NCI-H1092 treated with DMSO at 0.1 percent for 48 hours (cell line): ENCODE measurements around the gene PDZD7.
"Not testable (repeated sequence)": the region's sequence is repeated elsewhere in the genome, so short reads cannot be mapped to it uniquely, and the experiment has no call there.

Experiments used
- DNase-seq: peaks from one replicate; lab custom pipeline; 2025; lab: John Stamatoyannopoulos, UW

PDZD7 gene

DNA sequence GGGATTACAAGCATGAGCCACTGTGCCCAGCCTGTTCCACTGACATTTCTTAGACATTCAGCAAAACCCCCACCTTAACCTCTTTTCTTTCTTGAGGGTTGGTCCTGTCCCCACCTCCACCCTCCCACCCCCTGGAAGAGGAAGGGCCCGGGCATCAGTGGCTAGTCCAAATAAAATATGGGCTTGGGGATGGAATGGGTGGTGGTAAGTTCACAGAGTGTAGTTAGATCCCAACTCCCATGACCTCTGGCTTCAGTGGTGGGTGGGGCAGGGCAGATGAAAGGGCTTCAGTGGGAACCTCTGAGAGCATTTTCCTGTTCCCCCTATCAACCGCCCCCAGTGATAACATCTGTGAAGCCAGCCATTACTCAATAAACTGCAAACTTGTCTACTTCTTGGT, 9.9 kb upstream of the PDZD7 start:
- DNase-seq = no peak

GRCh38 chr10:101040061-101040460, 9.1 kb upstream of the PDZD7 start:
- DNase-seq = no peak

- no peak for DNase-seq
Observed at GRCh38 chr10:101038484-101038883, 7.6 kb upstream of the PDZD7 start.

DNA sequence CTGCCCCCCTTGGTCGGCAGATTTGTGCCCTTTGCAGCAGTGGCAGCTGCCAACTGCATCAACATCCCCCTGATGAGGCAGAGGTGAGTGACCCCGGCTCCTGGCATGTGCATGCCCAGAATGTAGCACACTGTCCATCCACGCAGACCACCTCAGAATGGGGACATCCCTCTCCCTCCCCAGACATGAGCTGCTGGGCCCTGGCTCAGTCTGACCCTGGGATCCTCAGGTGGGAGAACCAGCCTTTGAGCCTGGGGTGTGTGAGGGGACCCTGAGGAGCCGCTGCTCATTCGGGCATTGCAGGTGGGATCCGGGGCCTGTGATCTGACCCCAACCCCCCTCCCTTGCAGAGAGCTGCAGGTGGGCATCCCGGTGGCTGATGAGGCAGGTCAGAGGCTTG, 5.8 kb upstream of the PDZD7 start:
- no peak for DNase-seq

DNA sequence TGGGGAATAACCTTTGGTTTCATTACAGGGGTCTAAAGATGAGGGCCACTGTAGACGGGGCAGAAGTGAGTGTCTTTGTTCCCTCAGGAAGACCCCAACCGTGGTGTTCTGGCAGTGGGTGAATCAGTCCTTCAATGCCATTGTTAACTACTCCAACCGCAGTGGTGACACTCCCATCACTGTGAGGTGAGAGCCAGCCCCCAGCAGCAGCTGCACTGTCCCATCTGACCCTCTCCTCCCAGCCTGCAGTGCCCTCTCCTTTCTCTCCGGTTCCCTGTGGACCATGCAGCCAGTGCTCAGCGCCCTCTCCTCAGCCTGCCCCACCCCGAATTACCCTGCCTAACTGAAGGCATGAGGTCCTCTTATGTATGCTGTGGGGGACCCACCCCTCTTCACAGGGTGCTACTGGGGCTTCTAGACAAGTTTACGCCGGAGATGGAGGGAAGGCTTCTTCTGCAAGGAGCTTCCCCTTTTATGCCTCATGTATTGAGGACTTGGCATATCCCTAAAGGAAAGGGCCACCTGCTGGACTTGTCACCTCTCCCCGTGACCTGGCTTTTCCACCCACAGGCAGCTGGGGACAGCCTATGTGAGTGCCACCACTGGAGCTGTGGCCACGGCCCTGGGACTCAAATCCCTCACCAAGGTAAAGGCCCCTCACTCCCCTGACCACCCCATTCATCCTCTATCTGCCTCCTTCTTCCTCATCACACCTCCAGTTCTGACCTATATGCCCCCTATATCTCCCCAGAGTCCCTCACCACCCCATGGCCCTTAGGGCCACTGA, 5.2 kb upstream of the PDZD7 start:
- DNase-seq = no peak

- no peak for DNase-seq
Observed at GRCh38 chr10:101035314-101035713, 4.4 kb upstream of the PDZD7 start.

DNA sequence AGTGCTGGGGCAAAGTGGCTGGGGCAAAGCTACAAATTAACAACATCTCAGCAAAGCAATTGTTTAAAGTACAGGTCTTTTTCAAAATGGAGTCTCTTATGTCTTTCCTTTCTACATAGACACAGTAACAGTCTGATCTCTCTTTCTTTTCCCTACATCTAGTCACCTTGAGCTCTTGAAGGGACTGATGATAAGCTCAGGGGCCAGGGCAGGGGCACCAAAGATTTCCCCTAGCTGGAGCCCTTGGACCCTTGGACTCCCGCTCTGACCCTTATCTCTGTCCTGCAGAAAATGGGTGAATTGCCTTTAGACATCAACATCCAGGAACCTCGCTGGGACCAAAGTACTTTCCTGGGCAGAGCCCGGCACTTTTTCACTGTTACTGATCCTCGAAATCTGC, 3.5 kb upstream of the PDZD7 start:
- not testable (repeated sequence) for DNase-seq

DNA sequence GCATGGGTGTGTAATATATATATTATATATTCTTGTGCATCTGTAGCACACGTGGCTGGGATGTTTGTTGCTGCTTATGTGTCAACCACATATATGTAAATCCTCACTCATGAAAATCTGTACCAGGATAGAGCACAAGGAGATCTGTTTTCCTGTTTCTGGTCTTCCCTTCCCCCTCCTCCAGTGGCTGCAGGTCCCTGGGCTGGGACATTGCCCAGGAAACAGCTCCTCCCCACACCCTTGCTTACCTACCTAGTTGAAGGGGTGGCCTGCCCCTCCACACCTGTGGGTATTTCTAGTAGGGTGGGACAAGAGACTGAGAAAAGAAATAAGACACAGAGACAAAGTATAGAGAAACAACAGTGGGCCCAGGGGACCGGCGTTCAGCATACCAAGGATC, 2.3 kb upstream of the PDZD7 start:
- DNase-seq = no peak

DNA sequence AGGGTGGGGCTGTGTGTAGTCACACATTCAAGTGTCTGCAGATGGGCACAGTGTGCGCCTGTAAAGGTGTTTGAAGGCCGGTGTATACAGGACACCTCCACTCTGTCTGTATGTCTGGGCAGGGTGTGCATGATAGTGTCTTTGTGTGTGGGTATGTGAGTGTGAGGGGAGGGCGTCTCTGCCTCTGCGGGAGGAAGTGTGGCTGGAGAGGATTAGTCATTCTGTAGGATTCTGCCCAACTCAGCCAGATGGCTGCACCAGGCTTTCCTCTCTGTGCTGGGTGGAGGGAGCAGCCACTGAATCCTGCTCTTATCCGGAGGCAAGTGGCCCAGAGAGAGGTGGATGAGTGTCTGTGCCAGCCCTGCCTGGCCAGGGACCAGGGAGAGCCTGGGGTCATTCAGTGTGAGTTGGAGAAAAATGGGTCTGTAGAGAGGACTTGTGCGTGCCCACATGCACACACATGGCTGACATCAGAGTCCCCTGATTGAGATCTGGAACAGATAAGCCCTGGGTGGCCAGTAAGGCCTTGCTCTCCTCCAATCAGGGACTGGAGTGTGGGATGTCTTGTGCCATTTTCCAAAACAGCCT, 1.8 kb upstream of the PDZD7 start:
- DNase-seq = no peak

DNA sequence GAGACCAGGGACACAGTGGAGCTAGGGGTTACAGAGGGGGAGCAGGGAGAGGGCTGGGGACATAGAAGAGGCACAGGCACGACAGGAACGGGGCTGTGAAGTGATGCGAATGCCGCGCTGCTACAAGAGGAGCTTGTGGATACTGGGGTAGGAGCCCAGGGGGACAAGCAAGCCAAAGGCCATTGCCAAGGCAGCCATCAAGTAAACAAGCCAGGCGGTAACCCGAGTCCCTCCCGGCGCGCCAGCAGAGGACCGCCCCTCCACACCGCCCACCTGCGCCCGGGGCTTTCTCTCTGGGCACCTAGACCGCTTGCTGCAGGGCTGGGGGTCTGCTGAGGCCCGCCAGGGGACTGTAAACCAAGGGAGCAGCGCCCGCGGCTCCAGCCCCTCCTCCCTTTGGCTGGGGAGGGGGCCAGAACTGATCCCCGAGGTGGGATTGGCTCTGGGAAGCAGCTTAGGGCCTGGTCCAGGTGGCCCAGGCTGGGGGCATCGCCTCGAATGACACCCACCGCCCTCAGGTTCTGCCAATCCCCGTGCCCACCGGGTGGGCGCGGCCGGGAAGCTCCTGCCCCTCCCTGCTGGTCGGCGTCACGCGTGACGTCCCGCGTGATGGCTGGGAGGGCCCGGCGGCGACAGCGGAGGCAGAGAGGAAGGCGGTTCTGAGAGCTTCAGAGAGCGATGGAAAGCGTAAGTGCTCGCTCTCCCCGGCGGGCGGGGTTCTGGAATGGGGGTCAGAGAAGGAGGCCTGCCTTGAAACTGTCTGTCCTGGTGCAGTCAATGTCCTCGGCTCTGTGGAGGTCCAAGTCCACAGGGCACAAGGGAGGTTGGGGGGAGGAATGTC, 1.1 kb upstream of the PDZD7 start:
- peak; percentile 17 for DNase-seq

DNA sequence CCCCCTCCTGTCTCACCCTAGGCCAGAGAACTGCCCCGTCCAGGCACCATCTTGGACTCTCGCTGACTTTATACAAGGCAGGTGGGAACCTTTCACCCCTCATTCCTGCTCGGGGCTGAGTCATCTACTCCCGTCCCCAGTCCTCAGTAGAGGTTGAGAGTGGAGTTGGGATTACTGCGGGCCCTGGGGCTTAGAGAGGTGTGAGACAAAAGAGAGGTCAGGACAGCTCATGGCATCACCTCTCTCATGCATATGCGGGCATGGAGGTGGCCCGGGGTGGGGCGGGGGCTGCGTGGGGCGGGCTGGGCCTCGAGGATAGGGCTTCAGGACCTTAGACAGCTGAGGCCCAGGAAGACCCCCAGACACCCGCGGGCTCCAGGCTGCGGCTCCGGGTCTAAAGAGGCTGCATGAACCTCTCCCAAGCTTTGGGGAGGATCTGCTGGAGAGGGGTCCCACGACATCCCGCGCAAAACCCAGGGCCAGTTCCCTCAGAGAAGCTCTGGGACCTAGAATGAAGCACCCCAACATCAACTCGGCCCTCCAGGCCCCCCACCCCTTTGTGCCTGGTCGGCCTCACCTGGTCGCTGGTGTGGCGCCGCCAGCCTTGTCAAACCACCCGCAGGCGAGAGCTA, 317 bp downstream of the PDZD7 start:
- DNase-seq = no peak

DNA sequence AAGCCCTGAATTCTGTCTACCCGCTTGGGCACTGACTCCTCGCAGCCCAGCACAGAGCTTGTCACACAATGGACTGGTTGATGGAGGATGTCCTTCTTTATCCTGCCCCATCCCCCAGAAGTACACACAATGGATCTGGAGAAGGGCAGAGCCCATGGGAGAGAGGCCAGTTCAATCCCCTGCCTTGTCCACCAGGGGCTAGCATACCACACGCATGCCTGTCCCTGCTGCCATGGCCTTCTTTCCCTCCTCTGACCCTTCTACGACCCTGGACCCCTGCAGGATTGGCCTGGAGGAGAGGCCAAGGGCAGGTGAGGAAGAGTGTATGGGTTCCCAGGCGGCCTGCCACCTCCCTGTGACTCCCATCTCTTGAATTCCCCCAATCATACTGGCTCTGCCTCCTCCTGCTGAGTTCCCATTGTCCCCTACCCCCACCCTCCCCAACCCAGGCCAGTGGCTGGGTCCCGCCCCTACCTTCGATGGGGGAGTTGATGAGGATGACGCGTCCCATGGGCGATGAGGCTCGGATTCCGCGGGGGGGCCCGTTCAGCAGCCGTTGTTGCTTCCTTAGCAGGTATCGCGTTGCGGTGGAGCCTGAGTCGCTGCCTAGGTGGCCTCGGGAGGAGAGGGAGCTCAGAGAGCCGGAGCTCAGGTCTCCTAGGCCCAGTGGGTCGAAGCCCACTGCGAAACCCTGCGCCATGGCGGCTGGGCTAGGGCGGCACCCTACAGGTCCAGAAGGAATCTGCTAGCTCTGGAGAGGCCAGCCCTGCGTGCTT, 1.2 kb downstream of the PDZD7 start:
- no peak for DNase-seq

DNA sequence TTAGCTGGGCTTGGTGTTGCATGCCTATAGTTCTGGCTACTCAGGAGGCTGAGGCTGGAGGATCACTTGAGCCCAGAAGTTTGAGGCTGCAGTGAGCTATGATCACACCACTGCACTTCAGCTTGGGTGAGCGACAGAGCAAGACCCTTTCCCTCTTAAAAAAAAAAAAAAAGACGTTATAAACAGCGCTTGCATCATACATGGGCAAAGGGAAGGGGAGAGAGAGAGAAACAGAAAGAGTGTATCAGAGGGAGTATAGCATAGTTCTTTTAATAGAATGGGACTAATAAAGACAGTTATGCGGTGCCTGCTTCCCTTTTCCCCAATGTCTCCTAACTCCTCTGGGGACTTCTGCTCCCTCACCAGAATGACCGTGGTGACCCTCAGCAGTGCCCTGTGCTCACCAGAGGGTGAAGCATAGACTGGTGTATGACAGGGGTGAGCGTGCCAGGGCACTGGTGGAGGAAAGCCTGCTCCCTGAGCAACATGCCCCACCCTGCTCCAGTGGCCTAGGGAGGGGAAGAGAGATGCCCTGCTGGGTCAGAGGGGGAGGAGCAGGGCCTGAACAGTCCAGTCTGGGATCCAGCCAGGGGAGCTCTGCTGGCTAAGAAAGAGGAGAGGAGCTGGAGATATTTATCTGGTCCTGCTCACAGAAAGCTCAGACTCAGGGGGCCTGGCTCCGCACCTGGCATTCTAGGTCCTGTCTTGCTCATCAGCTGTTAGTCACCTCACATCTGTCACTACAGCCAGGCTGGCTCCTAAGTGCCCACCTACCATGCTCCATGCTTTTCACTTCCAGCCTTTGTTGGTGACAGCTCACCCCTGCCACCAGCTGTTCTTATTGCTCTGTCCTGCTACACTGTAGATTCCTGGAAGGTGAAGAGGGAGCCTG, 2.2 kb downstream of the PDZD7 start:
- DNase-seq = no peak

- DNase-seq = no peak
Observed at GRCh38 chr10:101027106-101027720, 3.7 kb downstream of the PDZD7 start.

DNA sequence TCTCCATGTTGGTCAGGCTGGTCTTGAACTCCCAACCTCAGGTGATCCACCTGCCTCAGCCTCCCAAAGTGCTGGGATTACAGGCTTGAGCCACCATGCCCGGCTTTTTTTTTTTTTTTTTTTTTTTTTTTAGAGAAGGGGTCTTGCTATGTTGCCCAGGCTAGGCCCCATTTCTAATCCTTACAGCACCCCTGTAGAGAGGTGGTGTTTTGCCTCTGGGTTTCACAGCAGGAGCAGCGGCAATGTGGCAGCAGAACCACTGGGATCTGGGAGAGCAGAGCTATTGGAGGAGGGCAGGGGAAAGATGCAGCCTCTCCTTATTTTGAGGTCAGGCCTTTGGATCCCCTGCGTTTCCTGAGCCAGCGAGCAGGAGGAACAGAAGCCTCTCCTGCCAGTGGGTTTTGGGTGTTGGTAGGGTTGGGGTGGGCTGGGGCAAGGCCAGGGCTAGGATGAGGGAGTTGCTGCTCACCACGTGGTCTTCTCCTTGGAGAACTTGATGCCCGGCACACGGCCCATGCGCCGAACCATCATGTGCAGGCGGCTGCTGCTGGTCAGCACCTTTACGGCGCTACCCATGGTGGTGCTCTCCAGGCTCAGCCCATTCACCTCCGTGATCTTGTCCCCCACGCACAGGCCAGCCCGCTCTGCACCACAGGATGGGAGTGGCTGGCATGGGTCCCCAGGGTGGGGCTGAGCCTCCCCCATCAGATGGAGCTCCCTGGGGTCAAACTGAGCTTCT, 7.8 kb downstream of the PDZD7 start:
- DNase-seq = no peak

DNA sequence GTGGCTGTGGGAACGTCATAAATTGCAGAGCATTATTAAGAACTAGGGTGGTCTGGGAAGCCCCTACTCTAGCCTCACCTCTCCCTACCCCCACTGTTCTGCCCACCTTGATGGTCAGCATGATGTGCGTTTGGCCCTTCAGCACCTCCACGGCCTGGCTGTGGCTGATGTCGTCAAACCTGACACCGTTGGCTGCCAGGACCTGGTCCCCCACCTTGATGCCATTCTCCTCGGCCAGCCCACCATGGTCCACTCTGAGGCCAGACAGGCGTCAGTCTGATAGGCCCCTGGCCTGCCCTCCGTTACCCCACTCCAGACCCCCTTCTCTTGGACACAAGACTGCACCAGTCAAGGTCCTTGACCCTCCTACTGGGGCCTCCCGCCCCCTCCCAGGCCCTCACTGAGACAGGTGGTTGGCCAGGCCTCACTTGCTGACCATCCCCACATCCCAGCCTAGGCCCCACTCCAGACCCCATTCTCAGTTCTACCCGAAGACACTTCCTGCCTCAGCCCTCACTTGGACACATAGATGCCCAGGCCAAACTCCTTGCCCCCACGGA, 9.2 kb downstream of the PDZD7 start:
- DNase-seq = no peak

DNA sequence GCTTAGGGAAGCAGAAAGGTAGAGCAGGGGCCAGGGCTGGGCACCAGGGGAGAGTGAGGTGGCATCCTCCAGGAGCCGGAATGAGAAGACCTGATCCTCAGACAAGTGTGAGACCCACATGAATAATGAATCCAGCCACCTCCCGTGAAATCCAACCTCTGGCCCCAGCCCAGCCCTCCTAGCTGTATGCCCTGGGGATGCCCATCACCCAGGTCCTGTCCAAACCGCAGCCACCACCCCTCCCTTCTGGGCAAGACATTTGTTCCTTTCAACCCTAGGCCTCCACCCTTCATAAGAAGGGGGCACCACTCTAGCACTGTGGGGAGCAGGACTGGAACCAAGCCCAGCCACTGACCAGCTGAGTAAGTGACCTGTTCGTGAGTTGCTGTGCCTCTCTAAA, 9.7 kb downstream of the PDZD7 start:
- DNase-seq = no peak

- no peak for DNase-seq
Observed at GRCh38 chr10:101020427-101021075, 10.4 kb downstream of the PDZD7 start.

DNA sequence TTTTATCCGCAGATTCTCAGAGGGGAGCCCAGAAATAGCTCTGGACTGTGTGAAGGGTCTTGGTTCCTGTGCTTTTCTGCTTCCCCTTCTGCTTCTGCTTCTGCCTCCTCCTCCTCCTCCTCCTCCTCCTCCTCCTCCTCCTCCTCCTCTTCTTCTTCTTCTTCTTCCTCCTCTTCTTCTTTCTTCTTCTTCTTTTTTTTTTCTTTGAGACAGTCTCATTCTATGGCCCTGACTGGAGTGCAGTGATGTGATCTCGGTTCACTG, 11.6 kb downstream of the PDZD7 start:
- no peak for DNase-seq
